ENCODE data around the gene TPSAB1.
"Not testable (repeated sequence)": the region's sequence is repeated elsewhere in the genome, so short reads cannot be mapped to it uniquely, and the experiment has no call there.

TPSAB1 gene

GRCh38 chr16:1249031-1249755 is 8.7 kb downstream of the TPSAB1 start:
- DNase-seq (ENCODE audit: low read depth): not testable (repeated sequence)

GRCh38 chr16:1253701-1254364 is 13.3 kb downstream of the TPSAB1 start:
- not testable (repeated sequence) for DNase-seq (ENCODE audit: low read depth)

- not testable (repeated sequence) for DNase-seq (ENCODE audit: low read depth)
Observed at GRCh38 chr16:1254821-1255220, 14.3 kb downstream of the TPSAB1 start.

GRCh38 chr16:1255276-1256122 is 15.0 kb downstream of the TPSAB1 start, which contains the start of gene TPSD1:
TPSD1 (plus strand) TSS chr16:1256069; CDS start chr16:1256281, 212 bp downstream.
- DNase-seq (ENCODE audit: low read depth): not testable (repeated sequence)

- not testable (repeated sequence) for DNase-seq (ENCODE audit: low read depth)
Observed at GRCh38 chr16:1256296-1256873, 15.9 kb downstream of the TPSAB1 start.

- DNase-seq (ENCODE audit: low read depth): no peak
Observed at GRCh38 chr16:1256874-1257322, 16.4 kb downstream of the TPSAB1 start.

- DNase-seq (ENCODE audit: low read depth): no peak
Observed at GRCh38 chr16:1257561-1258224, 17.2 kb downstream of the TPSAB1 start.

GRCh38 chr16:1258225-1258600 is 17.7 kb downstream of the TPSAB1 start:
- DNase-seq (ENCODE audit: low read depth): no peak

- DNase-seq (ENCODE audit: low read depth): no peak
Observed at GRCh38 chr16:1258906-1259759, 18.6 kb downstream of the TPSAB1 start.

GRCh38 chr16:1259760-1260068 is 19.2 kb downstream of the TPSAB1 start:
- DNase-seq (ENCODE audit: low read depth): no peak

- DNase-seq (ENCODE audit: low read depth): no peak
Observed at GRCh38 chr16:1260101-1260680, 19.7 kb downstream of the TPSAB1 start.

GRCh38 chr16:1261131-1261892 is 20.8 kb downstream of the TPSAB1 start:
- no peak for DNase-seq (ENCODE audit: low read depth)

- no peak for DNase-seq (ENCODE audit: low read depth)
Observed at GRCh38 chr16:1262210-1262845, 21.8 kb downstream of the TPSAB1 start.

GRCh38 chr16:1262846-1263221 is 22.3 kb downstream of the TPSAB1 start:
- DNase-seq (ENCODE audit: low read depth): no peak

- DNase-seq (ENCODE audit: low read depth): no peak
Observed at GRCh38 chr16:1263591-1264344, 23.3 kb downstream of the TPSAB1 start.

GRCh38 chr16:1264345-1265089 is 24.0 kb downstream of the TPSAB1 start:
- no peak for DNase-seq (ENCODE audit: low read depth)

- no peak for DNase-seq (ENCODE audit: low read depth)
Observed at GRCh38 chr16:1265090-1265630, 24.7 kb downstream of the TPSAB1 start.

Data from HS-27A (cell line).